Measurements from ENCODE around the gene RNASE8.
"Not testable (repeated sequence)": the region's sequence is repeated elsewhere in the genome, so short reads cannot be mapped to it uniquely, and the experiment has no call there.

Gene RNASE8

GRCh38 chr14:21057803-21058675 is at the start of gene RNASE8:
Gene RNASE8 (plus strand): TSS chr14:21057822. CDS start chr14:21057893, 71 bp downstream.
- no peak for DNase-seq

- not testable (repeated sequence) for DNase-seq
These were observed 47.9 kb upstream of the RNASE8 start for GRCh38 chr14:21009721-21010120.

- DNase-seq: no peak
These were observed 46.5 kb upstream of the RNASE8 start for GRCh38 chr14:21011136-21011535.

GRCh38 chr14:21014761-21015190 is 42.8 kb upstream of the RNASE8 start:
- peak; percentile 90 for DNase-seq

GRCh38 chr14:21015312-21015711 is 42.3 kb upstream of the RNASE8 start:
- DNase-seq: no peak

GRCh38 chr14:21016413-21017190 is 41.0 kb upstream of the RNASE8 start:
- DNase-seq: no peak

GRCh38 chr14:21017528-21018245 is 39.9 kb upstream of the RNASE8 start:
- DNase-seq: no peak

GRCh38 chr14:21018286-21018685 is 39.3 kb upstream of the RNASE8 start:
- no peak for DNase-seq

- no peak for DNase-seq
These were observed 38.8 kb upstream of the RNASE8 start for GRCh38 chr14:21018781-21019180.

GRCh38 chr14:21019366-21019765 is 38.3 kb upstream of the RNASE8 start:
- no peak for DNase-seq

- no peak for DNase-seq
These were observed 36.6 kb upstream of the RNASE8 start for GRCh38 chr14:21020977-21021545.

- DNase-seq: no peak
These were observed 34.9 kb upstream of the RNASE8 start for GRCh38 chr14:21022686-21023085.

GRCh38 chr14:21023174-21023573 is 34.4 kb upstream of the RNASE8 start:
- DNase-seq: no peak

- DNase-seq: no peak
These were observed 33.6 kb upstream of the RNASE8 start for GRCh38 chr14:21023817-21024584.

GRCh38 chr14:21024585-21025370 is 32.8 kb upstream of the RNASE8 start, which contains the start of gene NDRG2:
Gene NDRG2 (minus strand): TSS chr14:21025061. CDS start chr14:21023315, 1,746 bp downstream.
- peak; percentile 80 for DNase-seq

- no peak for DNase-seq
These were observed 32.0 kb upstream of the RNASE8 start for GRCh38 chr14:21025371-21026273.

- no peak for DNase-seq
These were observed 31.2 kb upstream of the RNASE8 start for GRCh38 chr14:21026274-21026987.

GRCh38 chr14:21026988-21027315 is 30.7 kb upstream of the RNASE8 start:
- DNase-seq: no peak

GRCh38 chr14:21029917-21030316 is 27.7 kb upstream of the RNASE8 start, which contains the start of gene TPPP2:
Gene TPPP2 (plus strand): TSS chr14:21030217. CDS start chr14:21030582, 365 bp downstream.
- no peak for DNase-seq
